ENCODE results near the gene ID2. TPM values are rescaled to one million over a fixed set of nuclear protein-coding genes. Genes with fewer than 3 reads are reported as not detected.

The ID2 gene
- total RNA-seq, 1 experiment from 2014 or later, result 90.9 TPM

GRCh38 chr2:8658064-8658862 lies 23.6 kb upstream of the ID2 start:
- no peaks in the 10 kb centered on the region for H3K9me3 Mint-ChIP-seq (ENCODE audit: unreplicated experiment)
- TF ChIP-seq, protein P1, sequence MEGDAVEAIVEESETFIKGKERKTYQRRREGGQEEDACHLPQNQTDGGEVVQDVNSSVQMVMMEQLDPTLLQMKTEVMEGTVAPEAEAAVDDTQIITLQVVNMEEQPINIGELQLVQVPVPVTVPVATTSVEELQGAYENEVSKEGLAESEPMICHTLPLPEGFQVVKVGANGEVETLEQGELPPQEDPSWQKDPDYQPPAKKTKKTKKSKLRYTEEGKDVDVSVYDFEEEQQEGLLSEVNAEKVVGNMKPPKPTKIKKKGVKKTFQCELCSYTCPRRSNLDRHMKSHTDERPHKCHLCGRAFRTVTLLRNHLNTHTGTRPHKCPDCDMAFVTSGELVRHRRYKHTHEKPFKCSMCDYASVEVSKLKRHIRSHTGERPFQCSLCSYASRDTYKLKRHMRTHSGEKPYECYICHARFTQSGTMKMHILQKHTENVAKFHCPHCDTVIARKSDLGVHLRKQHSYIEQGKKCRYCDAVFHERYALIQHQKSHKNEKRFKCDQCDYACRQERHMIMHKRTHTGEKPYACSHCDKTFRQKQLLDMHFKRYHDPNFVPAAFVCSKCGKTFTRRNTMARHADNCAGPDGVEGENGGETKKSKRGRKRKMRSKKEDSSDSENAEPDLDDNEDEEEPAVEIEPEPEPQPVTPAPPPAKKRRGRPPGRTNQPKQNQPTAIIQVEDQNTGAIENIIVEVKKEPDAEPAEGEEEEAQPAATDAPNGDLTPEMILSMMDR (IDR thresholded peaks at IDR 0.05; ENCODE audit: insufficient read depth in 1 of 2, low read depth in 1 of 2, low read length in 1 of 2, severe bottlenecking in 1 of 2, unreplicated experiment in 1 of 2), result no peak
- intact Hi-C loops (cut with micrococcal nuclease; ENCODE audit: unreplicated experiment), result no loop called here

DNA sequence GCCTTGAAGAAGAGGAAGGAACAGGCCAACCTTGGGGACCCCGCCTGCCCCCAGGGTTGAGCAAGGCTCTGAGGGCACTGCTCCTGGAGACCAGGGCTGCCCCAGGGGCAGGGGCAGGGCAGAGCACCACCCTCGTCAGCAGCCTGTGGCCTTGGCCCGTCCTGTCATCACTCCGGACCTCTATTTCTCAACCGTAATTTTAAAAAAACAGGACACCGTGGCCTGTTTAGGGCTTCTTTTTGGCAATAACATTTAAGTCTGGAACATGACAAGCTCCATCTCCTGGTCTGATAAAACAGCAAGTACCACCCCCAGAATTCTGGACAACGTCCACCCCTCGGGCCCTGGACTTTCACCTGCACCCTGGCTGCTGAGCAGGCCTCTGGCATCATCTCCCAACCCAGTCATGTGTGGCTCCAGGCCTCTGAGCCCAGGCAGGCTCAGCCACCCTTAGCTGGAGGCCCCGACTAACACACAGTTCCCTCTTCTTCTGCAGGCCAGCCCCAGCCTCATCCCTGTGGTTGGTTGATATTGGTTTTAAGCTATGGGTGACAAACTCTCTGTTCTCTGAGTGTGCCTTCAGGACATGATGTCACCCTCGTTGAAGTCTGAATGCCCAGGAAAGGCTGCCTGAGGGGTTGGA lies 22.6 kb upstream of the ID2 start:
- POLR2A ChIA-PET, result no interaction called here
- no peaks in the 10 kb centered on the region for H3K9me3 Mint-ChIP-seq (ENCODE audit: unreplicated experiment)
- TF ChIP-seq, protein P1 (IDR thresholded peaks at IDR 0.05; ENCODE audit: insufficient read depth in 1 of 2, low read depth in 1 of 2, low read length in 1 of 2, severe bottlenecking in 1 of 2, unreplicated experiment in 1 of 2), result no peak
- no peaks in the 10 kb centered on the region for H3K36me3 ChIP-seq (ENCODE audit: control insufficient read depth, insufficient read depth, low read length)
- H3K27ac Mint-ChIP-seq (ENCODE audit: unreplicated experiment), result no peak overlapping the region
- BruUV-seq (replicated peaks), result no TSS peak
- no peaks in the 10 kb centered on the region for H3K9me3 ChIP-seq
- H3K36me3 Mint-ChIP-seq (ENCODE audit: insufficient read depth, unreplicated experiment), result no peaks in the 10 kb centered on the region
- H3K4me1 Mint-ChIP-seq (ENCODE audit: low read depth, unreplicated experiment), result peaks cover 12% of the 10 kb centered on the region
- intact Hi-C loops (cut with micrococcal nuclease; ENCODE audit: unreplicated experiment), result no loop called here
- peaks cover 10% of the 10 kb centered on the region; the same call in 1 of the 2 replicates for H3K4me1 ChIP-seq
- H3K27me3 ChIP-seq (replicated peaks; ENCODE audit: control insufficient read depth, insufficient read depth, low read length), result no peaks in the 10 kb centered on the region
- no peak overlapping the region for H3K4me3 ChIP-seq (ENCODE audit: low read depth, low read length)
- no peaks in the 10 kb centered on the region for H3K27me3 Mint-ChIP-seq (ENCODE audit: insufficient read depth, unreplicated experiment)
- no peak for DNase-seq
- H3K4me3 Mint-ChIP-seq (ENCODE audit: unreplicated experiment), result no peak overlapping the region
- CTCF ChIA-PET, result no interaction called here

More at GRCh38 chr2:8658064-8658862, 23.6 kb upstream of the ID2 start:
- Mint-ChIP-seq H3K27ac (ENCODE audit: unreplicated experiment) (no peak overlapping the region), H3K36me3 (ENCODE audit: insufficient read depth, unreplicated experiment) (no peaks in the 10 kb centered on the region), H3K4me1 (ENCODE audit: low read depth, unreplicated experiment) (peaks cover 12% of the 10 kb centered on the region), H3K27me3 (ENCODE audit: insufficient read depth, unreplicated experiment) (no peaks in the 10 kb centered on the region), H3K4me3 (ENCODE audit: unreplicated experiment) (no peak overlapping the region)
- no peaks in the 10 kb centered on the region for H3K27me3 ChIP-seq (replicated peaks; ENCODE audit: control insufficient read depth, insufficient read depth, low read length)
- no peak overlapping the region for H3K4me3 ChIP-seq (ENCODE audit: low read depth, low read length)
- no peaks in the 10 kb centered on the region for H3K9me3 ChIP-seq
- CTCF ChIA-PET, result no interaction called here
- DNase-seq, result no peak
- H3K4me1 ChIP-seq, result peaks cover 10% of the 10 kb centered on the region; the same call in 1 of the 2 replicates
- POLR2A ChIA-PET, result no interaction called here
- no TSS peak for BruUV-seq (replicated peaks)
- H3K36me3 ChIP-seq (ENCODE audit: control insufficient read depth, insufficient read depth, low read length), result no peaks in the 10 kb centered on the region

DNA sequence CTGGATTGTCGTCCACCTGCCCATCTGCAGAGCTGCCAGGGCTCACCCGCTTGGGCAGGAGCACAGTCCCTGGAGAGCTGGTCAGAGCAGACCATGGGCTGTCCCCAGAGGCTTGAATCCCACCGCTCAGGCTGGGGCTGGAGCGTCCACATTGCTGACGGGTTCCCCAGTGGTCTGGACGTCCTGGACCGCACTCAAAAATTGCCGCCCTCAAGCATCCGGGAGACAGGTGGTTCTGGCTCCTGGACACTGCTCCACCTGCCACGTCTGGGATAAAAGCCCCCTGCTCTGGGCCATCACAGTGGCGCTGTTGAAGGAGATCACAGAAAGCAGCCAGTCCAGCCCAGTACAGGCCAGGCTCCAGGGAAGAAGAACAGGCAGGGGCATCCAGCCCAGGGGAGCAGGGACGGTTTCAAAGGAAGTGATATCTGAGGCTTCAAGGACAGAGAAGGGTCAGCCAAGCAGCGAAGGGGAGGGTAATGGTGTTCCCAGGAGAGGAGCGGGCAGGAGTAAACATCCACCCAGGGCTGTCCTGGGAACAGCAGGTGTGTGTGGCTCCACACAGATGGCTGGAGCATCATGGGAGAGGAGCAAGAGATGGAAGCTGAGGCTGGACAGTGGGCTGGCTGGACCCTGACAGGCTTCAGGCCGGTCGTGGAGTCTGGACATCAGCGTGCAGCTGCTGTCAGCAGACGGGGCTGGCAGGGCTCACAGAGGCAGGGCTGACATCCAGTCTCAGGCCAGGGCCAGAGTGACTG lies 21.9 kb upstream of the ID2 start:
- H3K36me3 Mint-ChIP-seq (ENCODE audit: insufficient read depth, unreplicated experiment), result no peaks in the 10 kb centered on the region
- POLR2A ChIA-PET, result no interaction called here
- CTCF ChIA-PET, result no interaction called here
- Histone ChIP-seq H3K9me3 (no peaks in the 10 kb centered on the region), H3K4me3 (ENCODE audit: low read depth, low read length) (no peak overlapping the region), H3K27me3 (replicated peaks; ENCODE audit: control insufficient read depth, insufficient read depth, low read length) (no peaks in the 10 kb centered on the region), H3K4me1 (peaks cover 10% of the 10 kb centered on the region; the same call in 1 of the 2 replicates), H3K36me3 (ENCODE audit: control insufficient read depth, insufficient read depth, low read length) (no peaks in the 10 kb centered on the region)
- peak overlapping the region; percentile 5 for H3K27ac Mint-ChIP-seq (ENCODE audit: unreplicated experiment)
- no peak for DNase-seq
- no peaks in the 10 kb centered on the region for H3K9me3 Mint-ChIP-seq (ENCODE audit: unreplicated experiment)
- no peak overlapping the region for H3K4me3 Mint-ChIP-seq (ENCODE audit: unreplicated experiment)
- no peaks in the 10 kb centered on the region for H3K27me3 Mint-ChIP-seq (ENCODE audit: insufficient read depth, unreplicated experiment)
- no TSS peak for BruUV-seq (replicated peaks)
- intact Hi-C loops (cut with micrococcal nuclease; ENCODE audit: unreplicated experiment), result loop anchor here (2.0 kb wide), 1 partner anchor 17 kb away; no protein-coding TSS in a partner anchor
- TF ChIP-seq, protein P1 (IDR thresholded peaks at IDR 0.05; ENCODE audit: insufficient read depth in 1 of 2, low read depth in 1 of 2, low read length in 1 of 2, severe bottlenecking in 1 of 2, unreplicated experiment in 1 of 2), result no peak
- peaks cover 12% of the 10 kb centered on the region for H3K4me1 Mint-ChIP-seq (ENCODE audit: low read depth, unreplicated experiment)

Data from Caco-2 (cell line).